22Rv1 (cell line): ENCODE results near the gene TPCN2.

Source experiments
- H3K27ac ChIP-seq: fragments of 450-650 bp; 2 replicates; pipeline ENCODE4 v1.5.1; 2017
- ZFX ChIP-seq: fragments of 450-650 bp; IDR thresholded peaks from 2 replicates; pipeline ENCODE4 v1.6.1; 2017; ENCODE audit warnings: antibody characterized with exemption, borderline replicate concordance
- TF ChIP-seq, protein P1 (sequence below): fragments of 450-650 bp; IDR thresholded peaks from 2 replicates; pipeline ENCODE4 v1.5.1; 2017; ENCODE audit warnings: mild to moderate bottlenecking

The TPCN2 gene

DNA sequence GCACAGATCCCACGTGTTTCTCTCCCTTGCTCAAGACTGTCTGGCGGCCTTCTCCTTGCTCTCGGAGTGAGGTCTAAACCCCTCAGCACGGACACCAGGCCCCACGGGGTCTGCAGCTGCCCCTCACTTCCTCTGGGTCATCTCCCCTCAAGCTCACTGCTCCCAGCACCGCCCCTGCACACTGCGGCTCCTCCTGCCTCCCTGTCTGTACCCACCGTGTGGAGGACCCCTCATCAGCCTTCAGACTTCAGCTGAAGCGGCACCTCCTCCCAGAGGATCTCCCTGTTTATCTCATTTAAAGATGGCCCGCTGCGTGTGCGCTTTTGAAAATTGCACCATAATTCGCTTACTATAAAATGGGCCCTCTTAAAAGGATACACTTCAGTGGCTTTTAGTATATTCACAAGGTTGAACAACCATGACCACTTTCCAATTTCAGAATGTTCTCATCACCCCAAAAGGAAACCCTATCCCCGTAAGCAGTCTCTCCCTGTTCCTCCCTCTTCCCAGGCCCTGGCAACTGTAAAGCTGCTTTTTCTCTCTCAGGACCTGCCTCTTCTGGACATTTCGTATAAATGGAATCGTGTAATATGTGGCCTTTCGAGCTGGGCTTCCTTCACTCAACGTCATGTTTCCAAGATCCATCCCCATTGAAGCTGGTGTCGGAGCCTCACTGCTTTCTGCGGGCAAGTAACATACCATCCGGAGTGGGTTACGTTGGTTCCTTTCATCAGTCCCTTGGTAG, 14.4 kb upstream of the TPCN2 start:
- H3K27ac ChIP-seq, result no peak overlapping the region
- TF ChIP-seq, protein P1, sequence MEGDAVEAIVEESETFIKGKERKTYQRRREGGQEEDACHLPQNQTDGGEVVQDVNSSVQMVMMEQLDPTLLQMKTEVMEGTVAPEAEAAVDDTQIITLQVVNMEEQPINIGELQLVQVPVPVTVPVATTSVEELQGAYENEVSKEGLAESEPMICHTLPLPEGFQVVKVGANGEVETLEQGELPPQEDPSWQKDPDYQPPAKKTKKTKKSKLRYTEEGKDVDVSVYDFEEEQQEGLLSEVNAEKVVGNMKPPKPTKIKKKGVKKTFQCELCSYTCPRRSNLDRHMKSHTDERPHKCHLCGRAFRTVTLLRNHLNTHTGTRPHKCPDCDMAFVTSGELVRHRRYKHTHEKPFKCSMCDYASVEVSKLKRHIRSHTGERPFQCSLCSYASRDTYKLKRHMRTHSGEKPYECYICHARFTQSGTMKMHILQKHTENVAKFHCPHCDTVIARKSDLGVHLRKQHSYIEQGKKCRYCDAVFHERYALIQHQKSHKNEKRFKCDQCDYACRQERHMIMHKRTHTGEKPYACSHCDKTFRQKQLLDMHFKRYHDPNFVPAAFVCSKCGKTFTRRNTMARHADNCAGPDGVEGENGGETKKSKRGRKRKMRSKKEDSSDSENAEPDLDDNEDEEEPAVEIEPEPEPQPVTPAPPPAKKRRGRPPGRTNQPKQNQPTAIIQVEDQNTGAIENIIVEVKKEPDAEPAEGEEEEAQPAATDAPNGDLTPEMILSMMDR, result no peak
- no peak for TF ChIP-seq ZFX

DNA sequence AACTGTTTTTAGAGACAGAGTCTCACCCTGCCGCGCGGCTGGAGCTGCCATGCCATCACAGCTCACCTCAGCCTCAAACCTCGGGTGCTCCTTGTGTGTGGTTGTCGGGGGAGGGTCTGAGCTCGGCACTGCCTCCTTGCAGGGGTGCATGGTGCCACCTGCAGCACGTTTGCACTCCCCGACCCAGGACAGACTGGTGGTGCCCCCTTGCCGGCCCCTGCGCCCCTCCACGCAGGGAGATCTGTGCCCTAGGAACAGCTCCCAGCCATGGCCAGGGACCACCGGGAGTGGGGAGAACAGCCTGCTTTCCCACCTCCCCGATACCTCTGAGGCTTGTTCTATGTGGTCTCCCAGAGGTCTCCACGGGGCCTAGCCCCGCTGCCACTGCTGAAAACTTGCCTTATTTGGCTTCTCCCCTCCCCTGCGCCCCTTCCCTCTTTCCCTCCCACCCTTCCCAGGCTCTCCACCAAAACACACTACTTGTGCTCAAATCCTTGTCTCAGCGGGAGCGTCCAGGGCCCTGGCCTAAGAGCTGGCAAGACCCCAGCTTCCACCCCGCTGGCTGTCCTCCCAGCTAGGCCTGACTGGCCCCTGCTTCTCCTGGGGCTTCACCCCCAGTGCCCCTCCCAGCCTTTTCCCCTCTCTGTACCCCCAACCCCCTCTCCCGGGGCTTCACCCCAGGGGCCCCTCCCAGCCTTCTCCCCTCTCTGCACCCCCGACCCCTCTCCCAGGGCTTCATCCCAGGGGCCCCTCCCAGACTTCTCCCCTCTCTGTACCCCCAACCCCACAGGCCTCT, 13.4 kb upstream of the TPCN2 start:
- no peak overlapping the region for H3K27ac ChIP-seq
- TF ChIP-seq ZFX, result no peak
- TF ChIP-seq, protein P1, result no peak

DNA sequence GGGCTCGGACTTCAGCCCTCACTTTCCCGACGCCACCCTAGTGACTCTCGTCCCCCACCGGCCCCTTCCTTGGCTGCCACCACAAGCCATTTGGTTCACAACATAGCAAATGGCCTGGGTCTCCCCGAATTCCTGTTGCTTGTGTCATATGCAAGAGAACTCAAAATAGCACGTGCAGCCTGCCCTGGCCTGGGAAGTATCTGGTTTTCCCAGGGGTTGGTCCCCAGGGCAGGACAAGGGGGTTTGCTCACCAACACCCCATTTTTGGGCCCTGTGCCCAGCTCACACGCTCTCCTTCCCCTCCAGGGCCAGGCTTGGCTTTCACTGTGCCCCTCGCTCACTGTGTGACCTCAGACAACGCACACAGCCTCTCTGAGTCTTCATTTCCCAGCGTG, 12.8 kb upstream of the TPCN2 start:
- no peak overlapping the region for H3K27ac ChIP-seq
- TF ChIP-seq, protein P1, result no peak

DNA sequence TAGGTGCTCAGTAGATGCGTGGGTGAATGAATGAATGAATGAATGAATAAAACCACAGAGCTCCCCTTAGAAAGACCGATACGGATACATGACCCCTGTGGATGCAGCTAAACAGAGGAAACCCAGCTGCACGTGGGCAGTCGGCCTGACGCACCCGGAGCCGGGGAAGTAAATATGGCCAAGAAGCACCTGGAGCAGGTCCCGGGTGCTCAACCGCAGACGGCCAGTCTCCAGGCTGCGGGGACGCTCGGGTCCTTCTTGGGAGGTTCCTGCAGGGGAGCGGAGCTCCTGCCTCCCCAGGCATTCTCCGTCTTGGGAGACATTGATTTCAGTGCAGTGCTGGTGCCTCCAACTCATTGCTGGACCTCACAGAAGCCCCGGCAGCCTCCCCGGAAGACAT, 11.7 kb upstream of the TPCN2 start:
- no peak overlapping the region for H3K27ac ChIP-seq
- TF ChIP-seq ZFX, result no peak
- TF ChIP-seq, protein P1, result no peak

DNA sequence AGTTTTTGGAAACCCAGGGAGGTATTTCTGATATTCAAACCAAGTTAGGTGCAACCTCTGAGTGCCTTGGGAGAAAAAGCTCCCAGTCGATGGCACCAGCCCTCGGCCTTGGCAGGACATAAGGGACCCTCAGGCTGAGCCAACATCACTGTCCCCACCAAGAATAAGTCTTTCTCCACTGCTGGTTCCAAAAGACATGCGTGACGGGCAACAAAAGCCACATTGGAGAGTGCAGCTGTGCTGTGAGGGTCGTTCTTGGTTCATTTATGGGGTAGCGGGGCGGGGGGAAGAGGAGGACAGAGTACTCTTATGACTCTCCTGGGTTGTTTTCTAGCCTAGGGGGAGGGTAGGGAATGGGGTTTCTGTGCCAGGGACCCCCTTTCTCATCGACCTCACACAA, 11.2 kb upstream of the TPCN2 start:
- no peak for TF ChIP-seq ZFX
- TF ChIP-seq, protein P1, result no peak
- H3K27ac ChIP-seq, result no peak overlapping the region

DNA sequence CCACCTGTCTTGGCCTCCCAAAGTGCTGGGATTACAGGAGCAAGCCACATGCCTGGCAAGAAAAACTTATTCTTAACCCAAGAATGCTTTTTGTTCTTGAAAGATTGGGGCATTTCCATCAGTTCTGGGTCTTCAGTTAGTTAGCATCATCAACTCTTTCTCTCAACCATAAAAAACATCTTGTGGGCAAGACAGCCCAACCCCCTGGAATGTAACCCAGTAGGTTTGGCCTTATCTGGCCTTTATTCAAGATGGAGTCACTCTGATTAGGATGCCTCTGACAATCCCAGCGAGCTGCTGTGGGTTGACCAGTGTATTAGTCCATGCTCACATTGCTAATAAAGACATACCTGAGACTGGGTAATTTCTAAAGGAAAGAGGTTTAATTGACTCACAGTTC, 9.2 kb upstream of the TPCN2 start:
- TF ChIP-seq ZFX, result no peak
- TF ChIP-seq, protein P1, result no peak
- H3K27ac ChIP-seq, result no peak overlapping the region

DNA sequence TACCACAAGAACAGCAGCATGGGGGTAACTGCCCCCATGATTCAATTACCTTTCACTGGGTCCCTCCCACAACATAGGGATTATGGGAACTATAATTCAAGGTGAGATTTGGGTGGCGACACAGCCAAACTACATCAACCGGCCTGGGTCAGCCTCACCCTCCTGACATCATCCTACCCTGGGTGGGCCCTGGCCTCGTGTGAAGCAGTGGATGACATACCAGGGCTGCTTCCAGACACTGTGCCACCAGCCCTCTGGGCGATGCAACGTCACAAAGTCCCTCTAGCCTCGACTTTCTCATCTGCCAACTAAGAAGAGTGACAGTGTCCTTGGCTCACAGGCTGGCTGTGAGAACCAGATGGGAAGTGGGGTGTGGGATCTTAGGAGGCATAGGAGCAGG, 8.7 kb upstream of the TPCN2 start:
- TF ChIP-seq, protein P1, result no peak
- TF ChIP-seq ZFX, result no peak
- H3K27ac ChIP-seq, result no peak overlapping the region
